ENCODE results near the gene HS3ST2.

- no peak for TF ChIP-seq CTCF (IDR thresholded peaks at IDR 0.05)
- TF ChIP-seq USF2 (CRISPR knock-in tag; IDR thresholded peaks at IDR 0.05), result no peak
- TF ChIP-seq NFYB (CRISPR knock-in tag; conservative IDR thresholded peaks at IDR 0.05; ENCODE audit: low read depth), result no peak
- TF ChIP-seq MAX (CRISPR knock-in tag; IDR thresholded peaks at IDR 0.05), result no peak
- no peak for TF ChIP-seq PRDM15 (CRISPR knock-in tag; IDR thresholded peaks at IDR 0.05)
- no peak for TF ChIP-seq ZNF317 (CRISPR knock-in tag; IDR thresholded peaks at IDR 0.05; ENCODE audit: borderline replicate concordance, low read depth)
- no peak for TF ChIP-seq TCF7 (CRISPR knock-in tag; IDR thresholded peaks at IDR 0.05; ENCODE audit: low read depth)
- no peak for TF ChIP-seq CREM (CRISPR knock-in tag; IDR thresholded peaks at IDR 0.05)
- TF ChIP-seq ATF2 (CRISPR knock-in tag; IDR thresholded peaks at IDR 0.05; ENCODE audit: borderline replicate concordance, low read depth), result no peak
Observed at GRCh38 chr16:22942811-22943210, 128.8 kb downstream of the HS3ST2 start.
